GM18907 (cell line): ENCODE measurements around the gene CLEC2A.
"Not testable (repeated sequence)": the region's sequence is repeated elsewhere in the genome, so short reads cannot be mapped to it uniquely, and the experiment has no call there.

Experiments
- ATAC-seq: cut with Tn5 transposase; IDR thresholded peaks from one replicate; pipeline ENCODE4 v1.9.1; 2021; ENCODE audit warnings: mild to moderate bottlenecking, moderate library complexity; ENCODE audit not compliant: unreplicated experiment

Gene CLEC2A

DNA sequence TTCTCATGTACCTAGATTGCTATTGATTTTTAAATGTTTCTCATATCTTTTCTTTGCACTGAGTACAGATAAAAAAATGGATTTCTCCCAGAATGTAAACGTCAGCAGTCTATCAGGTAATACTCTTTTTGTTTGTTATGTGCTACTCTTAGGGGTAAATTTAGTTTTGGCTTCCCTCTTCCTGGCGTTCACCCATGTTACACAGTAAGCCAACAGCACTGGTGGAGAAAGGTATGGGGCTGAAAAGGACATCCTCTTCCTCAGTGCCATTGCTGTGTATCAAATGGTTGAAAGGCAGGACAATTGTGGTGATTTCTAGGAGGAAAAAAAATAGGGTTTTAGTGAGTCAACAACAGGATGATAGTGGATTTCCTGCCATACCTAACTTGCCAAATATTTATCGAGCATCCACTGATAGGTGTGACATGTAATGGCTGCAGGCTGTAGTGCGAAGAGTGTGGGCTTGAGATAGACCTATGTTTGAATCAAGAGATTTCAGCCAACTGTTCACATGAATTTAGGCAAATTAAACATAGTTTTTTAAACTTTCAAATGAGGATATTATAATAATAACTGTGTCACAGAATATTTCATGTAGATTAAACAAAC is 43.4 kb downstream of the CLEC2A start:
- no peak for ATAC-seq

GRCh38 chr12:9883175-9883574 is 49.0 kb downstream of the CLEC2A start:
- ATAC-seq, result no peak

GRCh38 chr12:9881988-9882387 is 50.2 kb downstream of the CLEC2A start:
- ATAC-seq, result no peak

GRCh38 chr12:9881246-9881645 is 50.9 kb downstream of the CLEC2A start, which contains the start of gene KLRF2:
KLRF2 (plus strand) TSS chr12:9881489; CDS start chr12:9881596, 107 bp downstream.
- ATAC-seq, result no peak

DNA sequence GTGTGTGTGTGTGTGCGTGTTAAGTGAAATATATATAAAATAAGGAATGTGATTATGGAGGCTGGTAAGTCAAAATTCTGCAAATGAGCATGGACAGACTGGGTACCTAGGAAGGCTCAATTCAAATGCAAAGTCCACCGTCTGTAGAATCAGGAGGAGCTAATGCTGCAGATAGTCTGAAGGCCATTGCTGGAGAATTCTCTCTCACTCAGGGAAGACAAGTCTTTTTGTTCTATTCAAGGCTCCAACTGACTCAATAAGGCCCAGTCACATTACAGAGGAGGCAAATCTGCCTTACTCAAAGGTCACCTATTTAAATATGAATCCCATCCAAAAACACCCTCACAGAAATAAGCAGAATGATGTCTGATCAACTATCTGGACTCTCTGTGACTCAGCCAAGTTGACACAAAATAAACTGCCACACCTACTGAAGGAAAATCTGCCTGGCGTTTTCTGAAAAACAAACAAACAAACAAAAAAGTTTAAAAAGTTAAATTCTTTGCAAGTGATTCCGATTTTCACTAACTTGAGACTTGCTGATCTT is 51.6 kb downstream of the CLEC2A start:
- ATAC-seq, result no peak

DNA sequence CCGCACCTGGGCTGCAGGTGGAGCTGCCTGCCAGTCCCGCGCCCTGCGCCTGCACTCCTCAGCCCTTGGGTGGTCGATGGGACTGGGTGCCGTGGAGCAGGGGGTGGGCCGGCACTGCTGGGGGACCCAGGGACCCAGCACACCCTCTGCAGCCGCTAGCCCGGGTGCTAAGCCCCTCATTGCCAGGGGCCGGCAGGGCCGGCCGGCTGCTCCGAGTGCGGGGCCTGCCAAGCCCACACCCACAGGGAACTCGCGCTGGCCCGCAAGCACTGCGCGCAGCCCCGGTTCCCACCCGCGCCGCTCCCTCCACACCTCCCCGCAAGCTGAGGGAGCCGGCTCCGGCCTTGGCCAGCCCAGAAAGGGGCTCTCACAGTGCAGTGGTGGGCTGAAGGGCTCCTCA is 56.0 kb downstream of the CLEC2A start:
- ATAC-seq, result not testable (repeated sequence)

DNA sequence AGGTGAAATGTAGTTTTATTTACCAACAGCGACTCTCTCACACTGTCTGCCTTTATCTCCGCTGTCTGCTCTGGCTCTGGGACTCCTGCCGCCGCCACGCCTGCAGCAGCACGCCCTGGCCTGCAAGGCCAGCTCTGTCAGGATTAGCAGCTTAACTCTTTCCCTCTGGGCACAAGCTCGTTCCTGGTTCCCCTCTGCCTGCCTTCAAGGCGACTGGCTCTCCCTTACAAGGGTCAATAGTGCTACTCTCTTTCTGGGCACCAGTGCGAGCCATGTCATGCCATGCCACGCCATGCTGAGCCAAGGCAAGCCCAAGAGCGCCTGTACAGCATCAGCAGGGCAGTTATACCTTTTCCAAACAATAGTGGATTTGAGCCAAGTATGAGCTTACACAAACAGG is 59.4 kb downstream of the CLEC2A start:
- no peak for ATAC-seq

GRCh38 chr12:9872162-9872561 is 60.0 kb downstream of the CLEC2A start:
- no peak for ATAC-seq

- ATAC-seq, result no peak
These were observed 61.8 kb downstream of the CLEC2A start for GRCh38 chr12:9870286-9870866.

DNA sequence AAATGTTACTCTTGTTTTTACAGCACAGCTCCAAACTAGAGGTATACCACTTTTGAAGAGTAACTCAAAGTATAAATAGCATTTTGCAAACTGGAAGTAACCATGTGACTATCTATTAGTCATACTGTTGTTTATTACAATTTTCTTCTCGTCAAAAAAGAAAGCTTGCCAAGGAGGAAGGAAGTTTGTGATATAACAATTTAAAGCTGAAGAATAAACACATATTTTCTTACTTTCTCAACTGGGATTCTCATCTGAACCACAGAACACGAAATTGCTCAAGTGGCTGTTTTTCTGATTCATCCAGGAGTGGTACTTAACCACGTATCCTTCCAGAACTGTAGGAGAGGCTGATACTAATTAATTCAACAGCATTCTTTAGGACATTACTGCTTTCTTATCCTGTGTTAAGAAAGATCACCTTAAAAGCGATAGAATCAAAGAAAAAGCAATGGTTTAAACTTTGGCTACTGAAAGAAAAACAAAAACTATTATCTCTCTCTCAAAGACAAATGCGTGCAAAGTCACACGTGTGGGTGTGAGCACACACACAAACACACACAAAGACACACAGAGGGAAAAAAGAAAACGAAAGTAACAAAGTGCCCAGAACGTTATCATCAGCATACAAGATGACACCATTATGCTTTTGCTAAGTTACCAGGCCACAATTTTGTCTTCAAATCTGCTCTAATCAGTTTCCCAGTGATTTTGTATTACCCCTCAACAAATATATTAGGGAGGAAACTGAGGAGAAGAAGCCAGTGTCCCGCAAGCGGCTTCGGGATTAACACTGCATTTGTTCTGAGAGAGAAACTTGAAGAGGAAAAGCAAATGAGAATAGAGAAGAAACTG is 62.6 kb downstream of the CLEC2A start, which contains the start of gene CLEC2B:
TSS of gene CLEC2B (minus strand) at position 48 of the 855 bp plus-strand sequence.
- peak; percentile 40 for ATAC-seq

DNA sequence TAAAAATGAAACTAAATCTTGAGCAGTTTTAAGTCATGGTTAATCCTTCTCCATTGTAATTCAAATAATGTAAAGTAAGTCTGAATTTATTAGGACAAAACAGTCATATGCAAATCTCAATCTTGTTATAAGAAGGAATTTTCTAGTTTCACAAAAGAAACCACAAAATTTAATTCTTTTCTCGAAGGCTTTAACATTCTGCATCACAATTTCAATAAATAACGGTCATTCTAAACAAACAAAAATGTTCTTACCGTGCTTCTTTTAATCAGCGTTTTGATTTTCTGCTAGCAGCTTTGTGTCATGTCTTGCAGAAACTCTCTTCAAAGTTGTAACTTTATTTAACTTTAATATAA is 63.2 kb downstream of the CLEC2A start:
- no peak for ATAC-seq

DNA sequence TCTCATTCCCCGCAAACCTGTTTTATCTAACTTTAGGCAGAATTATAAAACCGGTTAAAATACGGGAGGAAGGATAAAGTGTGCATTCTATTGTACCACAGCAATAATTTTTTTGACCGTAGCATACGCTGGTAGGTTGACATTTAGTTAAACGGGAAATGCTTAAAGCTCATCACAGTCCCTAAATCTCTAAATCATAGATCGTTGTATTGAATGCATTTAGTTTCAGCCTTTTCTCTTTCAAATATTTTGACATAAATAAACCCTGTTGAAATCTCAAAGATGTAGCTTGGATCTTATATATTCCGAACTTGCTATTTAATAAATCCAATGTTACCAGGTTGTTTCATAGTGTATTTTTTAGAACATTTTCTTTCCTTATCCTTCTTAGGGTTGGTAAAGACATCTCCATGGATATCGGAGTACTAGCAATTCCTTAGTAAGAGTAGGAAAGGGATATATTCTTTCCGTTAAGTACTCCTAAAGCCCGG is 63.8 kb downstream of the CLEC2A start:
- no peak for ATAC-seq

DNA sequence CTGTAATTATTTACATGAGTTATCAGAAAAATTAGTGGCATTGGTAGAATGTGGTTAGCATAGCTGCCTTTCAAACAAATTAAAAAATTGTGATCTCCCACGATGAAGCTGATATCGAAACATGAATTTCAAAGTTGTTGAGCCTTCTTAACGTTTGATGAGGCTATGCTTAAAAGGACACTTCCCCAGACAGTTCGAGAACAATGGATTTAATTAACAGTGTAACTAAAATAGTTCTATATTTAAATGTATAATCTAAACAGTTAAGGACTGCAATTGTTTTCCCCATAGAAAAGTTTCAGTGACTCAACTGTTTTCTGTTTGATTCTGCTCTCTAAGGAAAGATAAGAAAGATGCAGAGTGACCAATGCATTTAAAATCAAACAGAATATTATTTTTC is 64.6 kb downstream of the CLEC2A start:
- ATAC-seq, result no peak

GRCh38 chr12:9866860-9867269 is 65.3 kb downstream of the CLEC2A start:
- ATAC-seq, result no peak

GRCh38 chr12:9864913-9865675 is 67.1 kb downstream of the CLEC2A start:
- no peak for ATAC-seq
